CD14-positive monocyte (primary cell): ENCODE results near the gene HMOX2. TPM values are rescaled to one million over a fixed set of nuclear protein-coding genes. Genes with fewer than 3 reads are reported as not detected.

Experiments
- DNase-seq, 3 donors: peaks; one replicate each; pipeline ENCODE4 v3.0.0-alpha.2; 2011 to 2022
- H2AFZ ChIP-seq: 2 replicates; pipeline ENCODE4 v1.6.0; 2012; ENCODE audit warnings: mild to moderate bottlenecking, low read depth, low read length, inconsistent platforms; ENCODE audit not compliant: insufficient read depth, poor library complexity, severe bottlenecking
- H3K27ac ChIP-seq, 2 donors: 1 replicate in 1 of 2; 2 replicates in 1 of 2; pipeline ENCODE4 v1.5.1; 2012 to 2013; ENCODE audit warnings: low read length in 2 of 2, control low read depth in 1 of 2, inconsistent platforms in 1 of 2, low read depth in 1 of 2, mild to moderate bottlenecking in 1 of 2
- H3K27me3 ChIP-seq, 2 donors: one replicate each; pipeline versions ENCODE4 v1.6.0 to v1.6.1; 2011 to 2013; ENCODE audit warnings: low read length in 2 of 2; ENCODE audit not compliant: control insufficient read depth in 2 of 2, insufficient read depth in 2 of 2
- H3K36me3 ChIP-seq, 2 donors: replicated peaks in 1 of 2; 1 replicate in 1 of 2; 2 replicates in 1 of 2; pipeline versions ENCODE4 v1.5.1 to v1.6.1; 2012 to 2013; ENCODE audit warnings: low read length in 2 of 2, control low read depth in 1 of 2, inconsistent platforms in 1 of 2, mild to moderate bottlenecking in 1 of 2; ENCODE audit not compliant: insufficient read depth in 2 of 2, control insufficient read depth in 1 of 2
- H3K4me1 ChIP-seq, 2 donors: 1 replicate in 1 of 2; 2 replicates in 1 of 2; pipeline versions ENCODE4 v1.5.1 to v1.6.1; 2012 to 2013; ENCODE audit warnings: low read length in 2 of 2, control low read depth in 1 of 2, inconsistent platforms in 1 of 2, mild to moderate bottlenecking in 1 of 2, moderate library complexity in 1 of 2; ENCODE audit not compliant: insufficient read depth in 2 of 2, control insufficient read depth in 1 of 2
- H3K4me2 ChIP-seq: replicated peaks from 2 replicates; pipeline ENCODE3; 2012; ENCODE audit warnings: low read length, moderate library complexity, mild to moderate bottlenecking; ENCODE audit not compliant: poor library complexity, severe bottlenecking; ENCODE audit errors: extremely low read depth
- H3K4me3 ChIP-seq, 3 experiments: fragments of 200-600 bp in 1 of 3; sonication (generic) in 1 of 3; replicated peaks in 1 of 3; 1 replicate in 2 of 3; 2 replicates in 1 of 3; pipeline ENCODE4 v1.5.1; 2011 to 2013; ENCODE audit warnings: low read length in 3 of 3, mild to moderate bottlenecking in 3 of 3, control low read depth in 2 of 3, low read depth in 2 of 3, inconsistent platforms in 1 of 3, moderate library complexity in 1 of 3
- H3K79me2 ChIP-seq: 2 replicates; pipeline ENCODE4 v1.6.0; 2012; ENCODE audit warnings: mild to moderate bottlenecking, control low read depth, inconsistent platforms, low read length, moderate library complexity; ENCODE audit not compliant: insufficient read depth
- H3K9ac ChIP-seq: 2 replicates; pipeline ENCODE4 v1.6.0; 2017; ENCODE audit warnings: low read length, mild to moderate bottlenecking; ENCODE audit not compliant: insufficient read depth, poor library complexity, severe bottlenecking
- H3K9me3 ChIP-seq, 2 donors: replicated peaks in 1 of 2; 1 replicate in 1 of 2; 2 replicates in 1 of 2; pipeline versions ENCODE4 v1.5.1 to v1.6.1; 2012 to 2013; ENCODE audit warnings: low read length in 2 of 2, control low read depth in 1 of 2; ENCODE audit not compliant: control insufficient read depth in 1 of 2, insufficient read depth in 1 of 2
- H4K20me1 ChIP-seq: 2 replicates; pipeline ENCODE4 v1.6.0; 2012; ENCODE audit warnings: mild to moderate bottlenecking, low read length, control low read depth, moderate library complexity; ENCODE audit not compliant: insufficient read depth
- H3K27ac Mint-ChIP-seq, 7 donors: one replicate each; pipeline ENCODE4 v1.8.0; 2020; ENCODE audit warnings: mild to moderate bottlenecking in 7 of 7, mixed read lengths in 7 of 7, moderate library complexity in 6 of 7, inconsistent platforms in 2 of 7
- H3K27me3 Mint-ChIP-seq, 3 donors: one replicate each; pipeline ENCODE4 v1.8.0; 2021 to 2022; ENCODE audit warnings: low read depth in 3 of 3, mild to moderate bottlenecking in 3 of 3, mixed read lengths in 3 of 3, moderate library complexity in 3 of 3, inconsistent platforms in 1 of 3
- H3K36me3 Mint-ChIP-seq, 2 donors: one replicate each; pipeline ENCODE4 v1.8.0; 2020; ENCODE audit warnings: mixed read lengths in 2 of 2, inconsistent platforms in 1 of 2, mild to moderate bottlenecking in 1 of 2
- H3K4me1 Mint-ChIP-seq: one replicate; pipeline ENCODE4 v1.8.0; 2020; ENCODE audit warnings: mild to moderate bottlenecking, mixed read lengths
- H3K4me3 Mint-ChIP-seq, 2 donors: one replicate each; pipeline ENCODE4 v1.8.0; 2020; ENCODE audit warnings: mild to moderate bottlenecking in 2 of 2, mixed read lengths in 2 of 2, moderate library complexity in 1 of 2
- H3K9me3 Mint-ChIP-seq, 7 donors: one replicate each; pipeline ENCODE4 v1.8.0; 2020 to 2022; ENCODE audit warnings: mixed read lengths in 7 of 7, mild to moderate bottlenecking in 6 of 7, moderate library complexity in 6 of 7, inconsistent platforms in 2 of 7
- WGBS: methylation state at CpG from one replicate; pipeline ENCODE4 v1.1.5; 2013; ENCODE audit warnings: missing lambda C conversion rate; ENCODE audit not compliant: insufficient coverage; 5-methylcytosine and 5-hydroxymethylcytosine counted together
- intact Hi-C, 2 donors: fragments of 100-400 bp; cut with micrococcal nuclease; formaldehyde crosslinking; loops; one replicate each; pipeline versions ENCODE4 v1.15.0 to v1.15.1; 2023
- polyA plus RNA-seq, 3 donors: library from polyadenylated mRNA; depleted of rRNA in 1 of 3; unstranded in 2 of 3; stranded (reverse) in 1 of 3; fragments of 300-500 nt in 2 of 3; fragments of >200 nt in 1 of 3; fragmentation: Illumina TruSeq in 2 of 3; gene quantifications; 1 replicate in 2 of 3; 2 replicates in 1 of 3; pipeline ENCODE4 v1.2.3, GENCODE V29; 2012 to 2021
- TF ChIP-seq, protein P1 (sequence below): fragments of 200-600 bp; IDR thresholded peaks from one replicate; pipeline ENCODE4 v1.8.0; 2022; ENCODE audit warnings: antibody characterized with exemption, mild to moderate bottlenecking

HMOX2 gene
- polyA plus RNA-seq, 3 donors: 21.7 to 33.2 (median 25.0) TPM

DNA sequence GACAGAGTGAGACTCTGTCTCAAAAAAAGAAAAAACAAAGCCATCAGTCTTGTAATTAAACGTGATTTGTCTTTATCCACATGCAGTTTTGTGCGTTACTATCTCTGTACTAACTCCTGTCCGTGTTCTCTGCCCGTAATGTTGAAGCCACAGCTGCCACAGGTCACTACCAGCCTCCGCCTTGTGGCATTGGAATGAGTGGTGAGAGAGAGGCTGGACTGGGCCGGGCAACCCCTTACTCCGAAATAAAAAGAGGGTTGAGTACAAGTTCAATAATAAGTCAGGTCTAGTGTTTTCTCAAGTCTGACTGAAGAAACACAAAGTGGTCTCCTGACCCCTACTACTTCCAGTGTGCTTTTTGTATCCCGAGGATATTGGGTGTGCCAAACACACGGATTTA lies 45.2 kb upstream of the HMOX2 start:
- Histone ChIP-seq H3K4me1 (peaks cover 7 to 11% of the 10 kb centered on the region in 2 donors), H3K79me2 (peaks cover 42% of the 10 kb centered on the region), H3K4me2 (no peak overlapping the region), H2AFZ (no peak overlapping the region), H3K9ac (no peak overlapping the region), H3K4me3 (no peak overlapping the region), H3K9me3 (no peaks in the 10 kb centered on the region), H3K27ac (no peak overlapping the region), H3K36me3 (peaks cover 22 to 40% of the 10 kb centered on the region in 2 donors), H4K20me1 (no peaks in the 10 kb centered on the region), H3K27me3 (no peaks in the 10 kb centered on the region)
- Mint-ChIP-seq H3K4me3 (no peak overlapping the region), H3K4me1 (peaks cover 8% of the 10 kb centered on the region), H3K27ac (peak overlapping the region in 1 of 7 donors; percentile 76), H3K36me3 (peaks cover 31 to 50% of the 10 kb centered on the region in 2 donors), H3K27me3 (peaks cover 0 to 2% (median 0%) of the 10 kb centered on the region in 3 donors), H3K9me3 (no peaks in the 10 kb centered on the region)
- WGBS: 90% methylated on average over 4 of the region's 9 CpGs
- DNase-seq: no peak
- TF ChIP-seq, protein P1, sequence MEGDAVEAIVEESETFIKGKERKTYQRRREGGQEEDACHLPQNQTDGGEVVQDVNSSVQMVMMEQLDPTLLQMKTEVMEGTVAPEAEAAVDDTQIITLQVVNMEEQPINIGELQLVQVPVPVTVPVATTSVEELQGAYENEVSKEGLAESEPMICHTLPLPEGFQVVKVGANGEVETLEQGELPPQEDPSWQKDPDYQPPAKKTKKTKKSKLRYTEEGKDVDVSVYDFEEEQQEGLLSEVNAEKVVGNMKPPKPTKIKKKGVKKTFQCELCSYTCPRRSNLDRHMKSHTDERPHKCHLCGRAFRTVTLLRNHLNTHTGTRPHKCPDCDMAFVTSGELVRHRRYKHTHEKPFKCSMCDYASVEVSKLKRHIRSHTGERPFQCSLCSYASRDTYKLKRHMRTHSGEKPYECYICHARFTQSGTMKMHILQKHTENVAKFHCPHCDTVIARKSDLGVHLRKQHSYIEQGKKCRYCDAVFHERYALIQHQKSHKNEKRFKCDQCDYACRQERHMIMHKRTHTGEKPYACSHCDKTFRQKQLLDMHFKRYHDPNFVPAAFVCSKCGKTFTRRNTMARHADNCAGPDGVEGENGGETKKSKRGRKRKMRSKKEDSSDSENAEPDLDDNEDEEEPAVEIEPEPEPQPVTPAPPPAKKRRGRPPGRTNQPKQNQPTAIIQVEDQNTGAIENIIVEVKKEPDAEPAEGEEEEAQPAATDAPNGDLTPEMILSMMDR: no peak
- intact Hi-C loops: no loop called here

DNA sequence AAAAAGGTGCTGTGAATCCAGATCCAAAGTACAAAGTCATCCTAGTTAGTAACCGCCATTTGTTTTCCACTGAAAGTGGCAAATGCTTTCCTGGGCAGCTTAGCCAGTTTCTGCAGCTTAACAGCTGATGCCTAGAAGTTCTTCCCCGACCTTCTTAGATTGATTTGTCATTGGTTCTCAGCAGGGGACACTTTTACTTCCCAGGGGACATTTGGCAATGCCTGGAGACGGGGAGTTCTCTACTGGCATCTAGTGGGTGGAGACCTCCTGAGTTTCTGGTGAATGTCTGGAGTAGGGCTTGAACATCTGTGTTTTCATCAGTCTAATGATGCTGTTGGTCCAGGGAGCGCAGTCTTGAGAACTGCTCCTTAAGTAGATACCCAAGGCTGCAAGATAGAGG lies 43.0 kb upstream of the HMOX2 start:
- no peaks in the 10 kb centered on the region for H3K4me1 Mint-ChIP-seq
- TF ChIP-seq, protein P1: no peak
- H3K27me3 ChIP-seq: no peaks in the 10 kb centered on the region
- no peak for DNase-seq
- no peak overlapping the region for H3K4me2 ChIP-seq
- no peak overlapping the region for H3K4me3 Mint-ChIP-seq
- no peak overlapping the region for H3K4me3 ChIP-seq
- H3K36me3 Mint-ChIP-seq: peaks cover 52 to 72% of the 10 kb centered on the region in 2 donors
- peaks cover 0 to 2% (median 0%) of the 10 kb centered on the region in 3 donors for H3K27me3 Mint-ChIP-seq
- intact Hi-C loops: no loop called here
- no peak overlapping the region for H3K9ac ChIP-seq
- H3K9me3 Mint-ChIP-seq: no peaks in the 10 kb centered on the region
- no peaks in the 10 kb centered on the region for H3K4me1 ChIP-seq
- 94% methylated on average over 3 of the region's 4 CpGs for WGBS
- H3K36me3 ChIP-seq: peaks cover 37 to 62% of the 10 kb centered on the region in 2 donors
- H3K9me3 ChIP-seq: no peaks in the 10 kb centered on the region
- peak overlapping the region in 2 of 7 donors; percentile 56 to 74 for H3K27ac Mint-ChIP-seq
- H3K79me2 ChIP-seq: peaks cover 22% of the 10 kb centered on the region
- H2AFZ ChIP-seq: no peak overlapping the region
- H3K27ac ChIP-seq: no peak overlapping the region
- no peaks in the 10 kb centered on the region for H4K20me1 ChIP-seq
